A549 (cell line): ENCODE data around the gene XKR8.

Experiments
- CTCF ChIP-seq: fragments of >200 bp; sonication (Bioruptor Twin); formaldehyde crosslinking; IDR thresholded peaks from 3 replicates; pipeline ENCODE4 v1.5.1; 2016
- E2F6 ChIP-seq: IDR thresholded peaks from 2 replicates; pipeline ENCODE4 v1.6.1; 2012; ENCODE audit warnings: low read depth, borderline replicate concordance
- MAFK ChIP-seq: fragments of 450-650 bp; IDR thresholded peaks from 2 replicates; pipeline ENCODE4 v1.6.1; 2014; ENCODE audit not compliant: partially characterized antibody
- NPAS2 ChIP-seq: fragments of 250-450 bp; sonication (Bioruptor Pico); IDR thresholded peaks from 2 replicates; pipeline ENCODE4 v1.8.0; 2022; ENCODE audit warnings: mild to moderate bottlenecking, moderate library complexity, borderline replicate concordance
- TF ChIP-seq, protein P1 (sequence below): fragments of 250-450 bp; sonication (Bioruptor Pico); IDR thresholded peaks from 2 replicates; pipeline ENCODE4 v1.5.0; 2020; ENCODE audit warnings: low read depth, mild to moderate bottlenecking, moderate library complexity

DNA sequence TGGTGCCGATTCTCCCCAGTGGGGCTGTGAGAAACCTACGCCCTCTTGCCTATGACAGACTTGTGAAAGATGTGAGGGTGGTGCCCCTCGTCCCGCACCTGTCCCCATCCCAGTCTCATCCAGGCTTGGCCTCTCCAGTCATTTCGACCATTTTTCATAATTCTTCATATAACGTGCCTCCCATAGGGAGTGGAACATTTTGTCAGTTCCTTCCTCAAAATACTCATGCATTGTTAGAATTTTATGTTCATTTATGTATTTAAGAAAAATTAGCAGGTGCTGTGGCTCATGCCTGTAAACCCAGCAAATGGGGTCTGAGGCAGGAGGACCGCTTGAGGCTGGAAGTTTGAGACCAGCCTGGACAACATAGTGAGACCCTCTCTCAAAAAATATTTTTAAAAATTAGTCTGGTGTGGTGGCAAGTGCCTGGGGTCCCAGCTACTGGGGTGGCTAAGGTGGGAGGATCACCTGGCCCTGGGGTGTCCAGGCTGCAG lies 44.6 kb upstream of the XKR8 start:
- TF ChIP-seq CTCF (no peak), NPAS2 (no peak), MAFK (no peak), E2F6 (peak; percentile 60; the same call in 1 of the 2 replicates)
- TF ChIP-seq, protein P1, sequence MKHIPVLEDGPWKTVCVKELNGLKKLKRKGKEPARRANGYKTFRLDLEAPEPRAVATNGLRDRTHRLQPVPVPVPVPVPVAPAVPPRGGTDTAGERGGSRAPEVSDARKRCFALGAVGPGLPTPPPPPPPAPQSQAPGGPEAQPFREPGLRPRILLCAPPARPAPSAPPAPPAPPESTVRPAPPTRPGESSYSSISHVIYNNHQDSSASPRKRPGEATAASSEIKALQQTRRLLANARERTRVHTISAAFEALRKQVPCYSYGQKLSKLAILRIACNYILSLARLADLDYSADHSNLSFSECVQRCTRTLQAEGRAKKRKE (CRISPR knock-in tag): no peak
